Glutamatergic neuron (in vitro differentiated cells): Measurements from ENCODE around the gene STARD8. TPM values are rescaled to one million over a fixed set of nuclear protein-coding genes. Genes with fewer than 3 reads are reported as not detected.

Experiments
- DNase-seq: peaks from one replicate; pipeline ENCODE4 v3.0.0; 2022
- H3K27ac Mint-ChIP-seq: one replicate; pipeline ENCODE4 v1.8.0; 2020; ENCODE audit warnings: mild to moderate bottlenecking, mixed read lengths, inconsistent platforms; ENCODE audit not compliant: unreplicated experiment
- H3K27me3 Mint-ChIP-seq: one replicate; pipeline ENCODE4 v1.8.0; 2020; ENCODE audit warnings: mild to moderate bottlenecking, moderate library complexity, mixed read lengths, inconsistent platforms; ENCODE audit not compliant: unreplicated experiment
- H3K36me3 Mint-ChIP-seq: one replicate; pipeline ENCODE4 v1.8.0; 2020; ENCODE audit warnings: mild to moderate bottlenecking, mixed read lengths, inconsistent platforms; ENCODE audit not compliant: unreplicated experiment
- H3K4me1 Mint-ChIP-seq: one replicate; pipeline ENCODE4 v1.8.0; 2020; ENCODE audit warnings: mild to moderate bottlenecking, low read depth, mixed read lengths, inconsistent platforms; ENCODE audit not compliant: unreplicated experiment
- H3K4me3 Mint-ChIP-seq: one replicate; pipeline ENCODE4 v1.8.0; 2020; ENCODE audit warnings: mild to moderate bottlenecking, mixed read lengths, inconsistent platforms; ENCODE audit not compliant: unreplicated experiment
- H3K9me3 Mint-ChIP-seq: one replicate; pipeline ENCODE4 v1.8.0; 2020; ENCODE audit warnings: mild to moderate bottlenecking, moderate library complexity, mixed read lengths, inconsistent platforms; ENCODE audit not compliant: unreplicated experiment
- CTCF ChIP-seq: fragments of 200-600 bp; sonication (generic); IDR thresholded peaks from one replicate; pipeline ENCODE4 v1.5.0; 2021; ENCODE audit not compliant: partially characterized antibody, unreplicated experiment
- total RNA-seq: library from RNA; stranded (reverse); fragmentation: NEBNext Ultra II Directional; extraction: Animal tissue kit (Norgen Biotek cat#: 25700); gene quantifications from one replicate; pipeline ENCODE4 v1.2.1, GENCODE V29; 2021; ENCODE audit not compliant: unreplicated experiment

The STARD8 gene
- total RNA-seq, 1 donor from 2014 or later: 1.1 TPM

GRCh38 chrX:68743754-68744153, 96.3 kb downstream of the STARD8 start:
- no peak for DNase-seq
- Mint-ChIP-seq H3K9me3 (no peaks in the 10 kb centered on the region), H3K27ac (no peak overlapping the region), H3K27me3 (no peaks in the 10 kb centered on the region), H3K4me1 (no peaks in the 10 kb centered on the region), H3K36me3 (no peaks in the 10 kb centered on the region), H3K4me3 (no peak overlapping the region)
- TF ChIP-seq CTCF: no peak

GRCh38 chrX:68746988-68747387, 99.5 kb downstream of the STARD8 start:
- no peaks in the 10 kb centered on the region for H3K4me1 Mint-ChIP-seq
- no peaks in the 10 kb centered on the region for H3K36me3 Mint-ChIP-seq
- DNase-seq: no peak
- no peak overlapping the region for H3K27ac Mint-ChIP-seq
- H3K9me3 Mint-ChIP-seq: no peaks in the 10 kb centered on the region
- no peak for TF ChIP-seq CTCF
- no peak overlapping the region for H3K4me3 Mint-ChIP-seq
- H3K27me3 Mint-ChIP-seq: no peaks in the 10 kb centered on the region

GRCh38 chrX:68748030-68748429, 100.6 kb downstream of the STARD8 start:
- no peak for TF ChIP-seq CTCF
- H3K27me3 Mint-ChIP-seq: no peaks in the 10 kb centered on the region
- no peak overlapping the region for H3K27ac Mint-ChIP-seq
- no peaks in the 10 kb centered on the region for H3K36me3 Mint-ChIP-seq
- no peak overlapping the region for H3K4me3 Mint-ChIP-seq
- no peaks in the 10 kb centered on the region for H3K9me3 Mint-ChIP-seq
- H3K4me1 Mint-ChIP-seq: no peaks in the 10 kb centered on the region
- no peak for DNase-seq

- H3K9me3 Mint-ChIP-seq: no peaks in the 10 kb centered on the region
- no peak for TF ChIP-seq CTCF
- no peaks in the 10 kb centered on the region for H3K27me3 Mint-ChIP-seq
- no peak overlapping the region for H3K4me3 Mint-ChIP-seq
- H3K36me3 Mint-ChIP-seq: no peaks in the 10 kb centered on the region
- no peak overlapping the region for H3K27ac Mint-ChIP-seq
- no peak for DNase-seq
- no peaks in the 10 kb centered on the region for H3K4me1 Mint-ChIP-seq
These were observed 102.0 kb downstream of the STARD8 start for GRCh38 chrX:68749426-68749825.

GRCh38 chrX:68750316-68750715, 102.8 kb downstream of the STARD8 start:
- Mint-ChIP-seq H3K27ac (no peak overlapping the region), H3K4me3 (no peak overlapping the region), H3K27me3 (no peaks in the 10 kb centered on the region), H3K4me1 (no peaks in the 10 kb centered on the region), H3K9me3 (no peaks in the 10 kb centered on the region), H3K36me3 (no peaks in the 10 kb centered on the region)
- DNase-seq: no peak
- no peak for TF ChIP-seq CTCF
